ENCODE measurements around the gene CIITA. TPM values are rescaled to one million over a fixed set of nuclear protein-coding genes. Genes with fewer than 3 reads are reported as not detected.

The CIITA gene
- total and polyA plus RNA-seq, 10 of the 15 experiments (the other 5 are each of a cell fraction or from before 2014, with no cell fraction given) = 11.5 to 145 (median 49.7) TPM

GRCh38 chr16:10964891-10965326 is 87.9 kb downstream of the CIITA start (continued):
- TF ChIP-seq SP1 (IDR thresholded peaks at IDR 0.05; ENCODE audit: low read depth, low read length) (peak; percentile 76), FOXK2 (IDR thresholded peaks at IDR 0.05) (no peak), NFIC (IDR thresholded peaks at IDR 0.05; ENCODE audit: low read depth, low read length) (no peak), STAT3 (IDR thresholded peaks at IDR 0.05; ENCODE audit: low read depth, low read length) (no peak), BHLHE40 (IDR thresholded peaks at IDR 0.05; ENCODE audit: borderline replicate concordance in 1 of 2, low read depth in 2 of 2, low read length in 1 of 2) (peak; percentile 44 to 47; a peak in 3 of 4 replicates), PAX8 (IDR thresholded peaks at IDR 0.05) (no peak), HDGF (IDR thresholded peaks at IDR 0.05) (no peak), EED (IDR thresholded peaks at IDR 0.05; ENCODE audit: low read depth) (peak; percentile 63), STAT1 (conservative IDR thresholded peaks at IDR 0.05) (no peak; the same call in 1 of the 2 replicates), EP300 (IDR thresholded peaks at IDR 0.05; ENCODE audit: borderline replicate concordance in 1 of 2, control insufficient read depth in 1 of 2, low read depth in 2 of 2, low read length in 2 of 2) (peak; percentile 80 to 93; a peak in 3 of 4 replicates), IRF4 (IDR thresholded peaks at IDR 0.05; ENCODE audit: low read depth, low read length) (peak; percentile 97), JUND (IDR thresholded peaks at IDR 0.05; ENCODE audit: low read depth, low read length) (peak; percentile 28; the same call in 1 of the 2 replicates), NFYB (IDR thresholded peaks at IDR 0.05; ENCODE audit: insufficient read depth, low read depth, low read length) (no peak), JUNB (IDR thresholded peaks at IDR 0.05) (peak; percentile 95), PML (IDR thresholded peaks at IDR 0.05; ENCODE audit: low read length) (peak; percentile 62; the same call in 1 of the 2 replicates), TCF7 (IDR thresholded peaks at IDR 0.05; ENCODE audit: borderline replicate concordance) (peak; percentile 98), SRF (IDR thresholded peaks at IDR 0.05; ENCODE audit: low read depth in 2 of 2, low read length in 2 of 2) (0 out of 4 replicates have a peak, but pooled peaks of 1 of the 2 experiments have one; percentile 29), BCL11A (IDR thresholded peaks at IDR 0.05; ENCODE audit: low read depth, low read length) (peak; percentile 97), EZH2 (IDR thresholded peaks at IDR 0.05; ENCODE audit: borderline replicate concordance, control insufficient read depth, low read depth, low read length) (no peak), RAD21 (IDR thresholded peaks at IDR 0.05; ENCODE audit: insufficient read depth, low read depth, low read length) (no peak), POLR2A (IDR thresholded peaks at IDR 0.05; ENCODE audit: low read depth, low read length) (no peak; the same call in 1 of the 2 replicates), POLR2AphosphoS5 (IDR thresholded peaks at IDR 0.05; ENCODE audit: low read length) (peak; percentile 79), RELA (IDR thresholded peaks at IDR 0.05; ENCODE audit: borderline replicate concordance, partially characterized antibody) (peak; percentile 88), ZSCAN29 (IDR thresholded peaks at IDR 0.05) (no peak), TARDBP (IDR thresholded peaks at IDR 0.05; ENCODE audit: borderline replicate concordance) (peak; percentile 76; the same call in 1 of the 2 replicates), PAX5 (IDR thresholded peaks at IDR 0.05; ENCODE audit: borderline replicate concordance, low read depth, low read length) (peak; percentile 95), PRDM15 (CRISPR knock-in tag; IDR thresholded peaks at IDR 0.05) (no peak), GABPA (IDR thresholded peaks at IDR 0.05; ENCODE audit: low read depth) (peak; percentile 44; the same call in 1 of the 2 replicates), RUNX3 (IDR thresholded peaks at IDR 0.05; ENCODE audit: low read length) (peak; percentile 80)
- TF ChIP-seq, protein P1, sequence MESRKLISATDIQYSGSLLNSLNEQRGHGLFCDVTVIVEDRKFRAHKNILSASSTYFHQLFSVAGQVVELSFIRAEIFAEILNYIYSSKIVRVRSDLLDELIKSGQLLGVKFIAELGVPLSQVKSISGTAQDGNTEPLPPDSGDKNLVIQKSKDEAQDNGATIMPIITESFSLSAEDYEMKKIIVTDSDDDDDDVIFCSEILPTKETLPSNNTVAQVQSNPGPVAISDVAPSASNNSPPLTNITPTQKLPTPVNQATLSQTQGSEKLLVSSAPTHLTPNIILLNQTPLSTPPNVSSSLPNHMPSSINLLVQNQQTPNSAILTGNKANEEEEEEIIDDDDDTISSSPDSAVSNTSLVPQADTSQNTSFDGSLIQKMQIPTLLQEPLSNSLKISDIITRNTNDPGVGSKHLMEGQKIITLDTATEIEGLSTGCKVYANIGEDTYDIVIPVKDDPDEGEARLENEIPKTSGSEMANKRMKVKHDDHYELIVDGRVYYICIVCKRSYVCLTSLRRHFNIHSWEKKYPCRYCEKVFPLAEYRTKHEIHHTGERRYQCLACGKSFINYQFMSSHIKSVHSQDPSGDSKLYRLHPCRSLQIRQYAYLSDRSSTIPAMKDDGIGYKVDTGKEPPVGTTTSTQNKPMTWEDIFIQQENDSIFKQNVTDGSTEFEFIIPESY (IDR thresholded peaks at IDR 0.05) = no peak
